ENCODE results near the gene NSMCE3.

DNA sequence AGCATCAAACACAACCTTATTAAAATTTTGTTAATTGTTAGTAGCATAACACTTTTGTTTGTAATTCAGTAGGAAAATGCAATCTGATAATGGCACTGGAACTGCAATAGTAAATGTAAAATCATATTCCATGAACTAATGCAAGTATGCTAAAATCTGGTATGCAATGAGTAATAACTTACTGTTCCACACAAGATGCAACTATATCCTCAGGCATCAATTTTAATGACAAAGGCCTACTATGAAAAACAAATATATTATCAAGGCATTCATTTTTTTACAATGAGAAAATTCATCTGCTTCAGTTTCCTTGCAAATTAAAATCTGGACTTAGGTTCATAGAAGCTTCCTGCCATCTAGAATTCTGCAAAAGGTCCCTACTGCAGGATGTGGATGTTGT is 1.4 kb upstream of the NSMCE3 start:
- TF ChIP-seq, protein P1, sequence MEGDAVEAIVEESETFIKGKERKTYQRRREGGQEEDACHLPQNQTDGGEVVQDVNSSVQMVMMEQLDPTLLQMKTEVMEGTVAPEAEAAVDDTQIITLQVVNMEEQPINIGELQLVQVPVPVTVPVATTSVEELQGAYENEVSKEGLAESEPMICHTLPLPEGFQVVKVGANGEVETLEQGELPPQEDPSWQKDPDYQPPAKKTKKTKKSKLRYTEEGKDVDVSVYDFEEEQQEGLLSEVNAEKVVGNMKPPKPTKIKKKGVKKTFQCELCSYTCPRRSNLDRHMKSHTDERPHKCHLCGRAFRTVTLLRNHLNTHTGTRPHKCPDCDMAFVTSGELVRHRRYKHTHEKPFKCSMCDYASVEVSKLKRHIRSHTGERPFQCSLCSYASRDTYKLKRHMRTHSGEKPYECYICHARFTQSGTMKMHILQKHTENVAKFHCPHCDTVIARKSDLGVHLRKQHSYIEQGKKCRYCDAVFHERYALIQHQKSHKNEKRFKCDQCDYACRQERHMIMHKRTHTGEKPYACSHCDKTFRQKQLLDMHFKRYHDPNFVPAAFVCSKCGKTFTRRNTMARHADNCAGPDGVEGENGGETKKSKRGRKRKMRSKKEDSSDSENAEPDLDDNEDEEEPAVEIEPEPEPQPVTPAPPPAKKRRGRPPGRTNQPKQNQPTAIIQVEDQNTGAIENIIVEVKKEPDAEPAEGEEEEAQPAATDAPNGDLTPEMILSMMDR (IDR thresholded peaks at IDR 0.05; ENCODE audit: low read depth, low read length) = no peak
- no peak for TF ChIP-seq EZH2phosphoT487 (IDR thresholded peaks at IDR 0.05; ENCODE audit: low read depth)
